Middle frontal gyrus (tissue), 1 donor: ENCODE data around the gene IRAK2.

Experiments used
- DNase-seq: peaks from one replicate; pipeline ENCODE4 v3.0.0-alpha.2; 2015; ENCODE audit warnings: low spot score; ENCODE audit errors: extremely low spot score

IRAK2 gene

GRCh38 chr3:10223676-10224639 is 59.2 kb downstream of the IRAK2 start:
- no peak for DNase-seq

GRCh38 chr3:10224794-10225665 is 60.3 kb downstream of the IRAK2 start:
- DNase-seq: peak; percentile 42

- no peak for DNase-seq
Observed at GRCh38 chr3:10226293-10226692, 61.6 kb downstream of the IRAK2 start.

GRCh38 chr3:10228248-10228950 is 63.7 kb downstream of the IRAK2 start:
- no peak for DNase-seq

GRCh38 chr3:10229576-10229975 is 64.9 kb downstream of the IRAK2 start:
- no peak for DNase-seq

- DNase-seq: no peak
Observed at GRCh38 chr3:10232137-10232536, 67.4 kb downstream of the IRAK2 start.

GRCh38 chr3:10233988-10234387 is 69.3 kb downstream of the IRAK2 start:
- DNase-seq: no peak

GRCh38 chr3:10234526-10235230 is 70.0 kb downstream of the IRAK2 start:
- DNase-seq: no peak

GRCh38 chr3:10235551-10235950 is 70.8 kb downstream of the IRAK2 start:
- DNase-seq: no peak

- DNase-seq: no peak
Observed at GRCh38 chr3:10238345-10239183, 73.8 kb downstream of the IRAK2 start.

- DNase-seq: no peak
Observed at GRCh38 chr3:10240799-10241198, 76.1 kb downstream of the IRAK2 start.

GRCh38 chr3:10242182-10243065 is 77.7 kb downstream of the IRAK2 start:
- DNase-seq: no peak

- no peak for DNase-seq
Observed at GRCh38 chr3:10244009-10244408, 79.3 kb downstream of the IRAK2 start.

GRCh38 chr3:10245081-10245712 is 80.5 kb downstream of the IRAK2 start:
- no peak for DNase-seq

GRCh38 chr3:10247679-10248183 is 83.0 kb downstream of the IRAK2 start:
- no peak for DNase-seq

- DNase-seq: peak; percentile 86
Observed at GRCh38 chr3:10248184-10248983, 83.7 kb downstream of the IRAK2 start, which contains the start of gene TATDN2. Gene TATDN2 (plus strand): TSS chr3:10248459. CDS start chr3:10249201, 742 bp downstream.
